M059J (cell line): ENCODE measurements around the gene PROCA1. TPM values are rescaled to one million over a fixed set of nuclear protein-coding genes. Genes with fewer than 3 reads are reported as not detected.
"Not testable (repeated sequence)": the region's sequence is repeated elsewhere in the genome, so short reads cannot be mapped to it uniquely, and the experiment has no call there.

Experiments
- DNase-seq: peaks from one replicate; pipeline ENCODE4 v3.0.0-alpha.2; 2012; ENCODE audit warnings: low read depth
- total RNA-seq: library from RNA; depleted of rRNA; stranded (reverse); fragments of >200 nt; shearing (Covaris generic); gene quantifications from 2 replicates; pipeline ENCODE4 v1.2.3, GENCODE V29; 2014

The PROCA1 gene
- total RNA-seq, 1 experiment from 2014 or later, result 1.3 TPM

DNA sequence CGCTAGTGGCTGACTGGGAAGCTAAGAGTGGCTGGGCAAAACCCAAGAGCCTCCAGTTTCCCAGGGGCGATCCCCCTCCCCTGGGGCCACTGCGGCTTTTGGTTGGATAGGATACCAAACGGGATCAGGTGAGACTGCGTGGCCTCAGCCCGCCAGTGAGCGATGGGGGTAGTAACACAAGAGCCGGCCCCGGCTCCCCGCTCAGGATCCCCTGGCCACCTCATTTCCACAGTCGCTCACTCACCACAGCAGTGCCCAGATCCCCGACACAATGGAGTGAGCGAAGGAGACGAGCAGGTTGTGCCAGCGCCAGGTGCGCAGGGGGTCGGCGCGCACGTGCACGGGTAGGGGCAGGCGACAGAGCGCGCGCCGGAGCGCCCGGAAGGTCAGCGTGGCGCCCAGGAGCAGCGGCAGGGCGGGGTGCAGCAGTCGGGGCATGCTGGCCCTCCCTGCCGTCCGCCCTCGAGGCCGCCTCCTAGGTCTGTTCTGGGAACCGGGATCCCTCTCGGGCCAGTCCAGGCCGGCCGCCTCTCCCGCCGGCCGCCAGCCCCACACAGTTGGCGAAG lies 14.1 kb upstream of the PROCA1 start:
- DNase-seq, result peak; percentile 75

DNA sequence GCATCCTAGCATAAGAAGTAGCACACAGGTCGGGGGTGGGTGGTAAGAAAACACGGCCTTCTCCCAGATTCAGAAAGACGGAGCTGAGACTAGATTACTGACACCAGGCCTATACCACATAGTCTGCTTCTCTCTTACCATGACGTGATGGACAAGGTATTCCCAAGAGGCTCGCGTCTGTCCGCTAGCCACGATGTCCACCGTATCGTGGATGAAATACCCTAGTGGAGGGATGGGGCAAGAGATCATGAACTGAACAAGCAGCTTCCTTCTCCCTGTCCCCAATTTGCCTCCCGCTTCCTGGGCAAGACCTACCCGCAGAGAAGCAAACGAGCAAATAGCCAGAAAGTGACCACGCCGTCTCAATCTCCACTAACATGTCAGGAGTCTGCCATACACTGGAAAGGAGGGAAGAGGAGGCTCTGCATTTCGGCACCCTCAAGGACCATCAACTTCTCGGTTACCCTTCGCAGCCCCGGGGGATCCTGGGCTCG lies 13.5 kb upstream of the PROCA1 start:
- peak; percentile 68 for DNase-seq

DNA sequence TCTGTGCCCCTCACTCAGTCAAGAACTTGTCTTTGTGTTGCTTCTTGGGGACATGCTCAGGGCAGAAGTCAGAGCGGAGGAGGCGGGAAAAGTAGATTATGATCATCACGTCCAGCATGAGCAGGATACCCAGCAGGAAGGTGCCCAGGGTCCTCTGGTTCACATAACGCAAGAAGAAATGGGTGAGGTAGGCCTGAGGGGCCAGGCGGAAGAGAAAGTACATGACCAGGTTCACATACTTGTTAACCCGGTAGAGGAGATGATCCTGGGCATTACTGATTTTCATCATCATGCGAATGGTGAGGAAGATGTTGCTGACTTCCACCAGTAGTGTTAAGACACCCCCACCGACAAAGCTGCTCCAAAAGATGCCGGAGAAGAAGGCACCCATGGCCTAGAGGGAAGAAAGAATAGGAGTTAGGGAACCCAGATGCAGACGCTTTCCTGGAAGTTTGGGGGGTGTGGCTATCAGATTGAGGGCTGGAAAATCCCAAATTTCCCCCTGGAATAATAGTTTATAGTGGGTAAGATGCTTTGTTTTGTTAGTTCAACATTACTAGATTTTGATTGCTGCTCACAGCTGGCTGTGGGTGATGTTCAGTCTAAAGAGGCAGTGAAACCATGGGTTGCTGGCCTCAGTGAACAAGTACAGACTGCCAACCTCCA lies 12.9 kb upstream of the PROCA1 start:
- no peak for DNase-seq

DNA sequence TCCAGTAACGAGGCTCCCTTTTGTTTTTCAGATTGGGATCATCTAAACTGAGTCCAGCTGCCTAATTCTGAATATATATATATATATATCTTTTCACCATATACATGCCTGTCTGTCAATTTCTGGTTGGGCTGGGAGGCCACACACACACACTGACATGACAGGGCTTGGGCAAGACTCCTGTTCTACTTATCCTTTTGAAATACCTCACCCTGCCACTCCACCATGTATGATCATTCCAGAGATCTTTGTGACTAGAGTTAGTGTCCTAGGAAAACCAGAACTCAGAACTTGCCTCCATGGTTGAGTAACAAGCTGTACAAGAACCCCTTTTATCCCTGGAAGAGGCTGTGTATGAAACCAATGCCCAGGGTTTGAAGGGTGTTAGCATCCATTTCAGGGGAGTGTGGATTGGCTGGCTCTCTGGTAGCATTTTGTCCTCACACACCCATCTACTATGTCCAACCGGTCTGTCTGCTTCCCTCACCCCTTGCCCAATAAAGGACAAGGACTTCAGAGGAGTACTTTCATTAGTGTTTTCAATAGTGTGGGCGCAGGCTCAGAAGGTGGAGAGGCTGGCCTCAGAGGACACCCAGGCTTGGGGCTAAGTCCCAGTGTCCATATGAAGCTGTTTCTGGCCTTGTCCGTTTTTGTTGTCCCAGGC lies 12.3 kb upstream of the PROCA1 start:
- DNase-seq, result not testable (repeated sequence)

DNA sequence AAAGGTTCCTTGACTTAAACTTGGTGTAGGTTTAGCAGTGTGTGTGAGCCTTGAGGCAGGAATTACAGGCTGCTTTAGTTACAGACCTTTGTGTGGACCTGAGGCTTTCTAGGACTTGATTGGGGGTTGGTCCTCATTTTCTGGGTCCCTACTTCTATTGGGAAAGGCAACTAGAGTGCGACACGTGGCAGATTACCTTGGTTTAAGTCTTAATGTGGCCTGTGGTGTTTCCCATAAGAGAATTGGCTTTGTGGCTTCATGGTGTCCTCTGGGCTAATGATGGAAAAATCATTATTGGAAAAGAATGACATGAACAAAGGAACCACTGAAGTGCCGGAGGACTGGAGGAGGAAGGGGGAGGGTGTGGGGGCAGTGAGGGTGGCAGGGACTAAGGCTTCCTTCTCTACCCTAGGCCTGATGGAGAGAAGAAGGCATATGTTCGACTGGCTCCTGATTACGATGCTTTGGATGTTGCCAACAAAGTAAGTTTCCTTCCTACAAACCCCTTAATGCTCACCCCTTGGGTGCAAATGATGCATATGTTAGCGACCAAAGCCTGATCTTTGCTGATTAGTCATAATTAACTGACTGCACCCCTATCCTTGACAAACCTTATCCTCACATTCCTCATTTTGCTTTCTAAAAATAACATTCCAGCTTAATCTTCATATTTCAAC lies 11.6 kb upstream of the PROCA1 start:
- DNase-seq, result no peak

DNA sequence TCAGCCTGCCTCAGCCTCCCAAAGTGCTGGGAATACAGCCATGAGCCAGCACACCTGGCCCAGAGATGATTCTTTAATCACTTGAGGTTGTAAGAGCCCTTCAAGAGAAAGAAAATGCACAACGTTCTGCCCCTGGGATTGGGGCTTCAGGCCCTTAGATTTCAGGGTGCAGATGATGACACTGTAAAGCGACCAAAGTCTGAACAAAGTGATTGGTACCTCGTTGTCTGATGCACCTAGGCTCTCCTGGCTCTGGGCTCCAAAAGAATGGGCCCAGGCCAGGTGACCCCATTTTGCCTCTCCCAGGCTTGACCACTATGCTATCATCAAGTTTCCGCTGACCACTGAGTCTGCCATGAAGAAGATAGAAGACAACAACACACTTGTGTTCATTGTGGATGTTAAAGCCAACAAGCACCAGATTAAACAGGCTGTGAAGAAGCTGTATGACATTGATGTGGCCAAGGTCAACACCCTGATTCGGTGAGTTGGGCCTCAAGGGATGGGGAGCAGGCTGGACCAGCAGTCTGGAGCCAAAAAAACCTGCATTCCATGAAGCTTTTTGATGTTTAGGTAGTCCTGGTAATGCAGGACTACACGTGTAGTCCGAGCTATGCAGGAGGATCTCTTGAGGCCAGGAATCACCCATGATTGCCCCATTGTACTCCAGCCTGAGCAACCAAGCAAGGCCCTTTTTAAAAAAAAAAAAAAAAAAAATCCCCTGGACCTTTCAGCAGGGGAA lies 10.9 kb upstream of the PROCA1 start:
- no peak for DNase-seq

DNA sequence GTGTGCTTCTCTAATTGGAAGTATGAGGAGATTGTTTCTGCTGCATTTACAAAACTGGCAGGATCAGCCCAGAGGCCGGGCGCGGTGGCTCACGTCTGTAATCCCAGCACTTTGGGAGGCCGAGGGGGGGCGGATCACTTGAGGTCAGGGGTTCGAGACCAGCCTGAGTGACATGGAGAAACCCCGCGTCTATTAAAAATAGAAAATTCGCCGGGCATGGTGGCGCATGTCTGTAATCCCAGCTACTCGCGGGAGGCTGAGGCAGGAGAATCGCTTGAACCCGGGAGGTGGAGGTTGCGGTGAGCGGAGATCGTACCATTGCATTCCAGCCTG lies 9.3 kb upstream of the PROCA1 start:
- not testable (repeated sequence) for DNase-seq

DNA sequence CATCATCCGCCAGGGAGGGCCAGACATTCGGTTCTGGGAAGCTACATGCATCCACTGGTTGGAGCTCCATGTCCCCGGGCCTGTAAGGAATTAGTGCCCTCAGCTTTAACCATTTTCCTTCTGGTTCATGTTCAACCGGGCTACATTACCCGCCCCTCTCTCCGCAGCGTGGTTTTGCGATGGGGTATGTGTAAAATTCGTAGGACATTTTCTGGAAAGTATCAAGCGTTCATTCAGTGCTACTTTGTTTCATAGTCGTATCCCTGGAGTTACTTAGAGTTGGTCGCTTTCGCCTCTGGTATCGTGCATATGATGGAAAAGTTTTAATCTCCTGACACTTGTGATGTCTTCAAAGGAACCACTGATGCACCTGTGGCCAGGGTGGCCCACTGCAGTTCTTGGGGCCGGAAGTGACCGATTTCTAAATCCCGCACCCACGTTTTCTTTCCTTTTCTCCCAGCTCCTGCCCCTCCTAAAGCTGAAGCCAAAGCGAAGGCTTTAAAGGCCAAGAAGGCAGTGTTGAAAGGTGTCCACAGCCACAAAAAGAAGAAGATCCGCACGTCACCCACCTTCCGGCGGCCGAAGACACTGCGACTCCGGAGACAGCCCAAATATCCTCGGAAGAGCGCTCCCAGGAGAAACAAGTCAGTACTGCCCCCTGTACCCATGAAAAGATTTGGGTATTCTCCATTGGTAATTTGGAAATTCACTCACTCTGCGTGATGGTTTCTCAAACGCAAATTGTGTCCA lies 8.7 kb upstream of the PROCA1 start:
- no peak for DNase-seq

DNA sequence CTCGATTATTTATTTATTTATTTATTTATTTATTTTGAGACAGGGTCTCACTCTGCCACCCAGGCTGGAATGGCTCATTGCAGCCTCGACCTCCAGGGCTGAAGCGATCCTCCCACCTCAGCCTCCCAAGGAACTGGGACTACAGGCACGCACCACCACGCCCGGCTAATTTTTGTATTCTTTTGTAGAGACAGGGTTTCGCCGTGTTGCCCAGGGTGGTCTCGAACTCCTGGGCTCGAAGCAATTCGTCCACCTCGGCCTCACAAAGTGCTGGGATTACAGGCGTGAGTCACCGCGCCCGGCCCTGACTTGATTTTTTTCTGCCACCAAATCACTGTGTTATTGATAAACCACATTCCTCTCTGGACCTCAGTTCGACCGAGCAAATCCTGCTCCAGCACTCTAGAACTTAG lies 7.3 kb upstream of the PROCA1 start:
- DNase-seq, result no peak

DNA sequence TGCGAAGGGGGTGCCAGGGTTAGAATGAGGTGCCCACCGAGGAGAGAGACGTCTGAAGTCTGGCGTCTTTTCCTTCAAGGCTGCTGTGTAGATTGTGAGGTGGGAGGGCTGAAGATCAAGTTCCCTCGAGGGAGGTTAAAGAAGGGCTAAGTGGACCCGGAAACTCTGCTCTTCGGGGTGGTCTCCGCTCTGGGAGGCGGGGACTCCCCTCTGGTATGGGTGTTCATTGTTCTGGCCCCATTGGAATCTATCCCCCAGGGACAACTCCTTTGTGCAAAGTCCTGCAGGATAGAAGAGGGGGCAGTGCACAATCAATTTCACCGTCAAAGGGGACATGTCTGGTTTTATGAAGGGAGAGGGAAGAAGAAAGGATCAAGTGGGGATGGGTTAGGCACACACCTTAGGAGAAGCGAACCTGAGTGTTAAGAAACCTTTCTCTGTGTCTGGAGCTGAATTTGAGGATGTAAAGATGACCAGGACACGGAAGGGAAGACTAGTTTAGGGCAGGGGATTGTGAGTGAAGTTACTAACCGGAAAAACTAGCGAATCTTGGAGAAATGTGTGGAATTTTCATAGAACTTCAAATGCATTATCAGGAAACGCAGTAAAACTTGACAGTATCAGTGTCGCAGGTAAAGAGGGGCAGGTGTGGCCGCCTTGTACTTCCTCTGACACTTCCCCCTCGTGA lies 6.8 kb upstream of the PROCA1 start:
- DNase-seq, result no peak

DNA sequence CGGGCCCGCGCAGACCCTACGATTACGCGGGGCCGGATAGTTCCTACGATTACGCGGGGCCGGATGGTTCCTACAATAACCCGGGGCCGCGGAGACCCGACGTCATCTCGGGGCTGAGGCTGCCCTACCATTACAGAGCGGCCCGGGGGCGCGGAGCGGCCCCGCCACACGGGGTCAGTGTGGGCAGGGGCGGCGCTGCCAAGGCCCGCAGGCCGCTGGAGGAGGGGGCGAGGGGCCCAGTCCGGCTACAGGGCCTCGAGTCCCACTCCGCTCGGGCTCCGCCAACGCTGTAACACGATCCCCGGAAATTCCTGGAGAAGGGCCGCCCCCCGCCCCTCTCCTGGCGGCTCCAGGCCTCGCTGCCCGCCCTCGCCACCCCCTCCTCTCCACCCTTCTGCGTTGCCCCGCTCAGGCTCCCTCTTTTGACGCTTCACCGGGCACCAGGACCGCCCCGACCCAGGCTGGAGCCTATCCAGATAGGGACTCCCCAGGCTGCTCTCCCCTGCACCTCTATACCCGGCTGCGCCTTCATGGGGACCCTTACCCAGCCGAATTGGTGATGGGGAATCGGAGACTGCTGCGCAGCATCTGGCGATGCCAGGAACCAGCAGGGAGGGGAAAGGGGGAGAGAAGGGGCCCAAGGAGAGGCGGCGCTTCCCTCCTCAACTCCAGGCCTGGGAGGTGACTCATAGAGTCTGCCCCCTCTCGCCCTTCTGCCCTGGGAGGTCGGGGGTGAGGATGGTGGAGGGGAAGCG lies 6.1 kb upstream of the PROCA1 start, which contains the start of gene RAB34:
RAB34 (minus strand) TSS at position 291 of the 755 bp plus-strand sequence. CDS start 602 bp downstream, outside the sequence.
- peak; percentile 38 for DNase-seq

DNA sequence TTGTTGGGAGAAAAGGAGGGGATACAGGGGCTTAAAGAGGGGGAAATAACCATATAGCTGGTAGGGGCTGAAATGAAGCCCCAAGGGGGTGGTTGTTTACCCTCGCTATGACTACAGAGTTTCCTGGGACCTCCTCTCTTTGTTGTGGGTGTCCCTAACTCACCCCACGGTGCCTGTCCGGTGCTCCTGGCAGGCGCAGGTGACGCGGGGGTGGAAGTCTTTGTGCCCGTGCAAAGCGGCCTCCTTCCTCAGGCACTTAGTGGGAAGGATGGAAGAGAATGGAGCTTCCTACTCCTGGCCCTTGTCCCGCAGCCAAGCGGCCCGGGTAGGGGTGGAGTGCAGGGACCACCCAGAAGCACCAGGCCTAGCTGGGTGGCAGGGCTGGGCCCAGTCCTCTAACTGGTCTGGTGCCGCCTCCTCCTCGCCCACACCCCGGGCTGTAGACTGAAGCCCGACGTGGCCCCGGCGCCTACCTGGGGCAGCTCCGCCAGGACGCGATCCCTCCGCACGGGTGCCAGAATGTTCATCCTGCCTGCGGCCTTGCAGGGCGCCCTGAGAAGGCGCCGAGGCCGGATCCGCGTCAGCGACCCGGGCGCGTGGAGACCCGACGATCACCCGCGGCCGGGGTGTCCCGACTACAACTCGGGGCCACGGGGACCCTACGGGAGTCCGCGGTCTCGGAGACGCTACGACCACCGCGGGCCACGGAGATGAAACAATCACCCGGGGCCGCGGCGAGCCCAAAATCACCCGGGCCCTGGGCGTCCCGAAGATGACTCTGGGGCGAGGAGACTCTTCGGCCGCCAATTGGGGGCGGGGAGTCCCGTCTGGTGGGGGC lies 5.3 kb upstream of the PROCA1 start:
- no peak for DNase-seq

DNA sequence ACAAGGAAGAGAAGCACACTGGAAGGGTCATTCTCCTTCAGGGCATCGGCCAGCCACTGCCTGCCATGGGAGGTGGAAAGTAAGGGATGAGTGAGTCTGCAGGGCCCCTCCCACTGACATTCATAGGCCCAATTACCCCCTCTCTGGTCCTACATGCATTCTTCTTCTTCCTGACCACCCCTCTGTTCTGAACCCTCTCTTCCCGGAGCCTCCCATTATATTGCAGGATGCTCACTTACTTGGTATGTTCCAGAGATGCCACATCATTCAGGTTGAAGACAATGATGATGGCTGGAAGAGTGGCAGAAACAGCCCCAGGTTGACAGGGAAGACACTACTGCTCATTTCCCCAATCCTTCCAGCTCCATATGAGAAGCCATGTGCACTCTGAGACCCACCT lies 3.5 kb upstream of the PROCA1 start:
- no peak for DNase-seq

DNA sequence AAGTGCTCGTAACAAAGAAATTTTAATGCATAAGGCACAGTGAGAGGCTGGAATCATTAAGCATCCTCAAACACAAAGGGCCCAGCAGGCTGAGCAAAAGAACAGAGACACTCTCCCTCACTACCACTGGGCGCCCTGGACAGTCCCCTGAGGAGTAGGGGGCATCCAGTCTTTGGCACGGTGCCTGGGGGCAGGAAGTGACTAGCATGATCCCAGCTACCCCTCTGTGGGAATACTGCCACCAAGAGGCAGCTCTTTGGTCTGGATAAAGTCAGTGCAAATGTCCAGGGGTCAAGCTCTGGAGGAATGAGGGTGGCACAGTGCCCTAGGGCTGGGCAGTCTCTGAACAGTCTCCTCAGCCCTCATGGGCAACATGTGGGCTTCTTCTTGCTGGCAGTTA lies 2.6 kb upstream of the PROCA1 start:
- DNase-seq, result no peak

DNA sequence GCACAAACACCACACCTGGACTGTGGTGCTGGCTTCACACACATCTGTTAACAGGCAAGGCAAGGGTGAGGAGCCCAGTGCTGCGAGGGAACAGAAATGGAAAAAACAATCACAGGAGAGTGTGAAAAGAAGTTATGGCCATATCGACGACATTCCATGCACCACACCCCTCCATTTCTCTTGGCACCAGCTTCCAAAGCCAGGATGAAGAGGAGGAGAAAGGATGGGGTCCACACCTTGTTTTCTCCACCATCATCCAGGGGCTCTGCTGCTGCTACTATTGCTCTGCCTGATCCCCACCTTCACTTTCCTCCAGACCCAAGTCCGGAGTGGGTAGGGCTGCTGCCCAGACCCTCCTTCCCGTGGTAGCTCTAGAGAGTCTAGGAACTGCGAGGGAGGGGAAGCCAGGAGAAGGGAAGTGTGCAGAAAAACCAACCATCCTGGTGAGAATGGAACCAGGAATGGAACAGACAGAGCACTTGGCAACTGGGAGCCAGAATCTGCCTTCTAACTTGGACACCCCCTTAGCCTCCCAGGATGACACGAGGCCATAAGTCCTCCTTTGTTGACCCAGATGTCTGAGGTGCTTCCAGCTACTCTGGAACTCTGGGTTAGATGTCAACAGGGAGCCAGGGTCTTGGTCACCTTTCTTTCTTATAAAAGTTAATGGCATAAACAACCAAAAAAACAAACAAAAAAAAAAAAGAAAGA lies 1.2 kb upstream of the PROCA1 start:
- DNase-seq, result no peak

DNA sequence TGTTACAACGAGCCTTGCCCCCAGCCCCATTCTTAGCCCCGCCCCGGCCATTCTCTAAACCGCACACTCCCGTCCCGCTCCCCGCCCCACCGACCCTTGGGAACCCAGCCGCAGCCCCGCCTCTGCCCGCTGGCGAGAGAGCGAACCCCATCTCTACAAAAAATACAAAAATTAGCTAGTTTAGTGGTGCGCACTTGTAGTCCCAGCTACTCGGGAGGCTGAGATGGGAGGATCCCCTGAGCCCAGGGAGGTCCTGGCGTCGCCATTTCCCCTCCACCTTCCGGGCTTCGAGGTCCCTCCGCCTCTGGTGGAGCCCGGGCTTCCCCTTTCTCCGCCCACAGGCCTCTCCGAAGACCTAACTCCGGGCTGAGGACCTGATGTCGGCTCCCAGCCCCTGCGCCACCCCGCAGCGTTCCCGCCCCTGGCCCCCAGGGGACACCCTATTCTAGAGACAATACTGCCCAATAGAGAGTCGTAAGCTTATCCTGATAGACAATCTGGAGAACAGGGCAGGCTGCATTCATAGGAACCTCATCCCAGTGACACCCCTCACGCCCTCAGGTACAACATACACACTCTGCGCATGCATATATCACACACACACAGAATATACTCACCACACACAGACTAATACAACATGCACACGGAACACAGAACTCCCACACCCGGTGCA lies 480 bp upstream of the PROCA1 start:
- no peak for DNase-seq

DNA sequence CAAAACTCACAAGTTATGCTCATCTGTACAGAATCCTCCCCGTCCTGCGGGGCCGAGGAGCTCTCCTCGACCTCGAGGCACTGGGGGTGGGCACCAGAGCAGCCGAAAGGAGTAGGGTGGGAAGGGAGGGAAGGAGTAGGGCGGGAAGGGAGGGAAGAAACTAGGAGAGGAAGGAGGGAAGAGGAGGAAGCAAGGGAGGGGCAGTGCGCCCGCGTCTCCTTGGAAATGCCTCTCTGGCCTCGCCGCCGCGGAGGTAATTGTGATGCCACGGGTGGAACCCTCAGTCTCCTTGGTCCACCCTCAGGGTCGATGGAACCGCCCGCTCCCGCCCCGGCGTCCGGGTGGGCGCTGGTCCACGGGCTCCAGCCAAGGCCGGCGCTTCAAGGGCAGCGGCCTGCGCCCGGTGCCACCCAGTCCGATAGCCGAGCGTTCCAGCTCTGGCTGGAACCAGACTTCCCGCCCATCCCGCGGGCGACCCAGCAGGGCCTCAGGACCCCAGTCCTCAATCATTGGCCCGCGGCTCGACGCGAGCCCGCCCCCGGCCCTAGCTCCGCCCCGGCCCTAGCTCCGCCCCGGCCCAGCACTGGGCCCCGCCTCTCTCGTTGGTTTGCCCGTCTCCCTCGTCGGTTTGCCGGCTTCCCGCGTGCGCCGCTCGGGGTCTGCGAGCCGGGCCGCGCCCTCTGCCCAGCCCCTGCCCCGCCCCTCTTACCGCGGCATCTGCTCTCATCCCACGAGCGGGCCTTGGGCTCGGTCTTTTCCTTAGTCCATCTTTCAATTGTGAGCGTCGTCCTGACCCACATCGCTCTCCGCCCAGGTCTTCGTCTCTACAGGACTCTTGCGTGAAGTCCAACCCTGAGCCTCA lies 596 bp downstream of the PROCA1 start:
- peak; percentile 86 for DNase-seq
